HK-2 (cell line): ENCODE measurements around the gene SERTM2.
A peak's percentile ranks its signal among the peaks of the same experiment; 100 is the strongest.
"Not testable (repeated sequence)": the region's sequence is repeated elsewhere in the genome, so short reads cannot be mapped to it uniquely, and the experiment has no call there.

Experiments
- DNase-seq: peaks from one replicate; pipeline ENCODE4 v3.0.0-alpha.2; 2018; ENCODE audit not compliant: unreplicated experiment

Gene SERTM2

GRCh38 chrX:111511477-111511876 lies at the start of gene SERTM2:
Gene SERTM2 (plus strand): TSS chrX:111511645. CDS start chrX:111518858, 7,213 bp downstream.
- peak; percentile 10 for DNase-seq

GRCh38 chrX:111465669-111466068 lies 45.8 kb upstream of the SERTM2 start:
- DNase-seq = no peak

DNA sequence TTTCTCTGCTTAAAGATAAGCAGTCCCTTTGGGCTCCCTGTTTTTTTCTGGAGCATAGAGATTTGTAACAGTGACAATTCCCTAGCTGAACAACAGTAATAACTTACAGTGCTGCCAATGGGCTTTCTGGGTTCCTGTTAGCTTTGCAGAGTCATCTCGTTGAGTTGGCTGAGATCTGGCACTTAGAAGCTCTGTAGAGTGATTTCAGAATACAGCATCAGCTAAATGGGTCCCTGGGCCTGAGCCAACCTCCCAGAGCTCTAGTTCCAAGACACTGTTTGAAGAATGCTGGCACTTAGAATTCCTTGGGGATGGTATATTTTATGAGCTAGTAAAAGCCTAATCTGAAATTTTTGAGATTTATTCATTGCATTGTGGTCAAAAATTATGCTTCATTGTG lies 43.5 kb upstream of the SERTM2 start:
- no peak for DNase-seq

- no peak for DNase-seq
Measured at GRCh38 chrX:111470681-111471403, 40.6 kb upstream of the SERTM2 start.

DNA sequence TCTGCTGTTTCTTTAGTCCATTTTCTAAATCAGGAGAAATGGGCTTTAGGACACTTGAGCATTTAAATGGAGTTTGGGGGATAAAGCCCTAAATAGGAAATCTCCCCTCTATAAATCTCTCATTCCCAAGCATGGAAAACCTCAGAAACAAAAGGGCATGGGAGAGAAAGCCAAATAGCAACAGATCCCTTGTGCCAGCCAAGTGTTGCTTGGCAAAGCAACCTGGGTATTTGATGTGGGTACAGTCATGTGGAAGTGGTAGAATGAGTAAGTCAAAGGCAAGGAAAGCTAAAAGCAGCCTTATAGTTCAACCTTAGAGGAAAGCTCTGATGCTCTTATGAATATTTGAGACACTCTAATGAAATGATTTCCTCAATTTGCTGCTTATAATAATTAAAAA lies 29.5 kb upstream of the SERTM2 start:
- DNase-seq = no peak

- peak; percentile 29 for DNase-seq
Measured at GRCh38 chrX:111483135-111483534, 28.3 kb upstream of the SERTM2 start.

DNA sequence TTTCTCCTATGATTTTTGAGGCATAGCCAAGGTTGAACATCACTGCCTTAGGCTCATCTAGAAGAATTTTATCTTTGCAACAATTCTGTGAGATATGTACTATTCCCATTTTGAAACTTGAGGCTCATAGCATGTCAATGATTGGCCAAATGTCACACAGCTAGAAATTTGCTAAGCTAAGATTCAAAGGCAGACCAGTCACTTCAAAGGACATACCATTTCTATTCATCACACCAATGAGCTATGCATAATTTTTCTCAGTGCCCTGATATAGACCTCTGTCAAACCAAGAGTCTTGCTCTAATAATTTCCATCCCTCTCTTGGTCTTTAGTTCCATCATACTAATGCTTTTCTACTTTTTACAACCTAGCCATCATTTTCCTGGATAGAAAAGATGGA lies 27.6 kb upstream of the SERTM2 start:
- no peak for DNase-seq

GRCh38 chrX:111490688-111491087 lies 20.8 kb upstream of the SERTM2 start:
- DNase-seq = no peak

GRCh38 chrX:111492085-111492484 lies 19.4 kb upstream of the SERTM2 start:
- no peak for DNase-seq

GRCh38 chrX:111498538-111499103 lies 12.8 kb upstream of the SERTM2 start:
- no peak for DNase-seq

DNA sequence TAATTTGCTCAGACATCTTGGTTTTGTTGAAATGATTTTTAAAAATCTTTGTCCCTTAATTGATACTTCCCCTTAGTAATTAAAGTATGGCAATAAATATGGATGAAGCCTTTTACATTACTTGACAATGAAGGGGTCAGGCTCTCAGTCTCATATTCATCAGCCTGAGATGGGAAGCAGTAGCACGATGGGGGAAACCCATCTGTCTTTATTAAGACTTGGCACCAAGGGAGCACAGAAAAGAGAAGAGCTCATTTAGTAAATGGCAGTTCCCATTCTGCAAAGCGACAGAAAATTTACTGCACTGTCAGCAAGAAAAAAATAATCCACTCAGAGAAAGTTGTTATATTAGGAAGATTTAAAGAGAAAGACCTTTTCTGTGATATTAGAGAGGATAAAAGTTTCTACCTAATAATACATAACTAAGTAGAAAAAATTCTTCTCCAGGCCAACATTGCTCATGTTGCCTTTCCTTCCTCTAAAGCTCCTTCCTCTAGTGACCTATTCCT lies 7.9 kb upstream of the SERTM2 start:
- no peak for DNase-seq

- DNase-seq = no peak
Measured at GRCh38 chrX:111504941-111505340, 6.5 kb upstream of the SERTM2 start.

DNA sequence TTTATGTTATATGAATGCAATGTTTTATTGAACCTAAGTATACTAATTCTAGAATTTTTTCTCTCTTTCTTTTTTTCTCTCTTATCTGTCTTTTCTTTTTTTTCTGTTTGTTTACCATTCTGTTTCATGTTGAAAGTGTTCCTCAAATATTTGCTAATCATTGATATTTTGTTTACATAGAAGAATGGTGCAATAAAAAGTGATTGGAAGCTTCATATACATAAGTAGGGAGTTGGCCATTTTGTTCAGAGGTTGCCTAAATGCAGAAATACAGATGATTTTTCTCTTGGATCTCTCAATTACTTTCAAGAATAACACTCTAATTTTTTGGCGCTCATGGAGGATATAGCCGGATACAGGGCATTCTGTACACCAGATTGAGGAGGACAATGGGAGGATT lies 5.7 kb upstream of the SERTM2 start:
- DNase-seq = no peak

GRCh38 chrX:111506826-111507225 lies 4.6 kb upstream of the SERTM2 start:
- no peak for DNase-seq

DNA sequence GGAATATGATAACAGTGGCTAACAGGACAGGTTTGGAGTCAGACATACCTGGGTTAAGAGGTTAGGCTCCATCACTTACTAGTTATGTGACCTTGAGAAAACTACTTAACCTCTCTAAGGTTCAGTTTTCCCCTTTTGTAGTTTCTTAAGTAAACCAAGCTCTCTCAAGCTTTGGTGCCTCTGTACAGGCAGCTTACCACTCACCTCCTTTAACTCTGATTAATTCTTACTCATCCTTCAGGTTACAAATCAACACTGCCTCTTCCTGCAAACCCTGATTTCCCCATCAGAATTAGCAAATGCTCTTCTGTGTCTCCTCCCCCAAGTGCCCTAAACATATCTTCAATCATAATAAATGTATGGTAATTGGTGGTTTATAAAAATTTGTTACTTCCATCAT lies 3.5 kb upstream of the SERTM2 start:
- no peak for DNase-seq

- DNase-seq = no peak
Measured at GRCh38 chrX:111515298-111515697, 3.9 kb downstream of the SERTM2 start.

- no peak for DNase-seq
Measured at GRCh38 chrX:111518667-111519066, 7.2 kb downstream of the SERTM2 start.

- DNase-seq = peak; percentile 5
Measured at GRCh38 chrX:111519215-111519614, 7.8 kb downstream of the SERTM2 start.

DNA sequence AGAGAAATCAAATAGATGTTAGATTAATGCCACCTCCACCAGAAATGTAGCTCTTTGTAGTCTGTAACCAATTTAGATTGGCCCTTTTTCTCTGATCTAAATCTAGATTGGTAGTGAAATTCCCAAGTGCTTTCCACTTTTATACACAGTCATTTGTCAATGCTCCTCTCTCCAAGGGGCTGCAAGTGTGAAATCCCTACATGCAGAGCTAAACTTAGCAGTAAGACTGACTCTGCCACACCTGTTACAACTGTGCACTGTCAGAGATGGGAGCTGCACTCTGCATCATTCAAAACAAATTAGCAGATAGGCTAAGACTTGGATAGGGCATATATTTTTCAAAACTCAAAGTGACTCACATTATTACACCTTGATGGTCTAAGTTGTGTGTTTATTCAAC lies 9.1 kb downstream of the SERTM2 start:
- no peak for DNase-seq

DNA sequence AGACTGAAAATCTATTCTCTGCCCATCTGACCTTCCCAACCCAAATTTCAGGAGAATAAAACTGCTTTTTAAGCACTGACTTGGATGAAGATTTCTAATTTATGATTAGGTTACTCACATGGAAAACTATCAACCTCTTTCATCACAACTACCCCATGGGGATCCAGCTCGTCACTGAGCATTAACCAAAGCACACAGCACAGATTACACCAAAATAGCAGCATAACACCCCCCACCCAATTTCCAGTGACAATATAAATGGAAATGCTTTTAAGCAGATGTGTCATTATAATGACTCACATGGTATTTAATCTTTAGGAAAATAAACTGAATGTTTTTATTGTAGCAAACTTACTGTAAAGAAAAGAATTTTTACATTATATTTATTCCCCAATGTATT lies 9.7 kb downstream of the SERTM2 start:
- no peak for DNase-seq

- no peak for DNase-seq
Measured at GRCh38 chrX:111543212-111543741, 31.8 kb downstream of the SERTM2 start.

DNA sequence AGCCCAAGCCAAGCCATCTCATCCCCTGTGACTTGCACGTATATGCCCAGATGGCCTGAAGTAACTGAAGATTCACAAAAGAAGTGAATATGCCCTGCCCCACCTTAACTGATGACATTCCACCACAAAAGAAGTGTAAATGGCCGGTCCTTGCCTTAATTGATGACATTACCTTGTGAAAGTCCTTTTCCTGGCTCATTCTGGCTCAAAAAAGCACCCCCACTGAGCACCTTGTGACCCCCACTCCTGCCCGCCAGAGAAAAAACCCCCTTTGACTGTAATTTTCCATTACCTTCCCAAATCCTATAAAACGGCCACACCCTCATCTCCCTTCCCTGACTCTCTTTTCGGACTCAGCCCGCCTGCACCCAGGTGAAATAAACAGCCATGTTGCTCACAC lies 37.8 kb downstream of the SERTM2 start:
- DNase-seq = not testable (repeated sequence)

DNA sequence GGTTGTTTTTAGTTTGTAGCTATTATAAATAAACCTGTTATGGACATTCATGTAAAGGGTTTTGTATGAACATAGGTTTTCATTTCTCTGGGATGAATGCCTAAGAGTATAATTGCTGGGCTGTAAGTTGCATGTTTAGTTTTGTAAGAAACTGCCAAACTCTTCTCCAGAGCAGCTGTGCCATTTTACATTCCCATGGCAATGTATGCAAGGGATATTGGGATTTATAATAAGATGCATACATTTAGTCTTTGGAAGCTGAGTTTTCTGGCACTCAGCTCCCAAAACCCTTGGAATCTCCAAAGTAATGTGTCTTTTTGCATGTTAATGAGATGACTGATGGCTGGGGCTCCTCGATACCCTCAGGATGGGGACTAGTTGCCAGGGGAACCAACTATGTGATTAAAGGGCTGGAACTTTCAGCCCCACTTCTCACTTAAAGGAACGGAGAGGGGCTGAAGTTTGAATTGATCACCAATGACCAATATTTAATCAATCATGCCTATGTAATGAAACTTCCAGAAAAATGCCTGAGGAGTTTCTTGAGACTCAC lies 44.0 kb downstream of the SERTM2 start:
- no peak for DNase-seq
